CD4-positive, alpha-beta T cell treated with Interferon alpha-2 for 1 hour (primary cell): ENCODE measurements around the gene WDPCP.
"Not testable (repeated sequence)": the region's sequence is repeated elsewhere in the genome, so short reads cannot be mapped to it uniquely, and the experiment has no call there.

Source experiments
- DNase-seq, 2 donors: peaks; one replicate each; pipeline ENCODE4 v3.0.0-alpha.2; 2020 to 2022

WDPCP gene

DNA sequence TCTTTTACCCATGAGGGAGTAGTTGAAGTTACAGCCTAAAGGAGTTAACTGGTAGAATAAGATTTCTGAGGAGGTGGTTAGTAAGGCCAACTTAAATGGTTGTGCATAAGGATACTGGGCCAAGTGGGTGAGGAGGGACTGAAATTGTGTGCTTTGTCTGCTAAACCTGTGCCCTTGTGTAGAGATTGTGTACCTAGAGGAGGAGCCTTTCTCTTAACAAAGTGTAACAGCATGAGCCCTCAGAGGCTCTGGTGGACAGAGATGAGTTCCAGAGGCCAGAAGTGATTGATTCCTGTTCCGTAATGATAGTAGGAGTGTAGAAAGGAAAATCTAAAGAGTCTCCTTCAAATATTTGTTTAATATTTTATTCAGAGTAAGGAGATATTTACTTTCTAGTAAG is 494.8 kb downstream of the WDPCP start:
- no peak for DNase-seq

DNA sequence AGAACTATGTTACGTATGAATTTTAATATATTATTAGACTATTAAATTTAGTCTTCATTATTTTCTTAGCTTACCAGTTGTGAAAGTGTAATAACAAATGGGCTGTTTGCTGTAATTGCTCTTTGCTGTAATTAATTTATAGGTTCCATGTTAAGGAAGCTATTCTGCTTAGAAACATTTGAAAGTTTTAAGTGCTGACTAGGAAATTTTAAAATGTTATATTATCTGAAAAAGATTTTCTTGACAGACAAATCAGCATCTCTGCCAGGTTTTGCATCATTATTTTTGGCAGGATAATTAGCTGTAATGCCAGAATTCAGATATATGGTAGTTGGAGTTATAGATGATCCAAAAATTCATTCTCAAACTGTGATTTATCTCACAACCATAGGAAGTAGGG is 495.4 kb downstream of the WDPCP start:
- no peak for DNase-seq

DNA sequence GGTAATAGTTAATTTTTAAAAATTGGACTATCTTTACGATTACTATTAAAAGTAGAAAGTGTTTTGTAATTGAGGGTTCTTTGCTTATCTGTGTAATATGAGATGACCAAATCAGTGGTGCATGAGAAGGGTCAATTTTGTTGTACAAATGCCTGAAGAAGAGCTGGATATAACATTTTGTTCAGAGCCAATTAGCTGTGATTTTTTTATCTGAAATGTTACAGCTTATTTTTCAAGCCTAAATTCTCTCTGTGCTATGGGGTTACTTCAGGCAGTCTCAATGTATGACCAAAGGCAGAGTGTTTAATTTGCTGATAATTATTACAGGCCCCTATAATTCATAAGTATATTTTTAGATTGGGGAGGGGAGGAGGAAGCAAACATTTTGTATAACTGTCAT is 495.9 kb downstream of the WDPCP start:
- no peak for DNase-seq

GRCh38 chr2:63086687-63087086 is 501.6 kb downstream of the WDPCP start:
- no peak for DNase-seq

DNA sequence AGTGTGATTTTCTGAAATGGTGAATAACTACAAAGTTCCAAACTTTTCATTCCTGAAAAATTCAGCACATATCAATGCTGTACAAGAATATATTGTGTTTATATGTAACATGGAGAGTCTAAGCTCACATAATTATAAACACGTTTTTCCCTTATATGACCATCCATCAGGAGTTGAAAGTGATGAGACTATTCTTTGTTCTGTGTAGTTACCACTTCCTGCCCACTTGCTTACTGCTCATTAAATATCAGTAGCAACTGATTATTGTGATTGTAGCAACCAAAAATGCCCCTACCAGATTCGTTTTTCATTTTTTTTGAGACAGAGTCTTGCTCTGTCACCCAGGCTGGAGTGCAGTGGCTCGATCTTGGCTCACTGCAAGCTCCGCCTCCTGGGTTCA is 506.9 kb downstream of the WDPCP start:
- no peak for DNase-seq

DNA sequence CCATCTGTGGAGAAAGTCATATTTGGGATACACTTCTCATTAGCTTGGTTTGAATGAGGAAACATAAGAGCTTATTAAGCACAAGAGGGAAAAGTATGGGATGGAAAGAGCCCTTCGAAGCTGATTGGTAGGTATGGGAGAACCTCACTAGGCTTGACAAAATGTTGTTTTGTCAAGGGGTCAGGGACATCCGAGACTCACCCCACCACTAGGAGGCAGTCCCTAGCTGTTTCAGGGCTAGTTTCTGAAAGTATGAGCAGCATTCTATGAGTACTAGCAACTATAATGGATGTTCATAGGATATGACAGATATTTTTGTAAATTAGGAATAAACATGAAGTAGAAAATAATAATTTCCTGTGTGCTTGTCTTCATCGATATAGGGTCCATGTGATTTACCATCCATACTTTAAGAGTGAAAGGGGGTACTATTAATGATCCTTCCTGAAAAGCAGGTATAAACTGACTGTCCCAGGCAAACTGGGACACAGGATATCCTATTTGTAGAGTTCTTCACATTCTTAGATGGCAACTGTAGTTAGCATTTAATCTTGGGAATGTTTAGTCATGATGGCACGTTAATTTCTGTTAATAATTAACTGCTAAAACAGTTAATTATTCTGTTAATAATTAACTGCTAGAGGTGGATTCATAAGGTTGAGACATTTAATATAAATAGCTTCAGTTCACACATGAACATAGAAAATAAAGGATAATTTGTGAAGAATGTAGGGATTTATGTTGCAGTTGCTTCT is 509.2 kb downstream of the WDPCP start:
- no peak for DNase-seq

DNA sequence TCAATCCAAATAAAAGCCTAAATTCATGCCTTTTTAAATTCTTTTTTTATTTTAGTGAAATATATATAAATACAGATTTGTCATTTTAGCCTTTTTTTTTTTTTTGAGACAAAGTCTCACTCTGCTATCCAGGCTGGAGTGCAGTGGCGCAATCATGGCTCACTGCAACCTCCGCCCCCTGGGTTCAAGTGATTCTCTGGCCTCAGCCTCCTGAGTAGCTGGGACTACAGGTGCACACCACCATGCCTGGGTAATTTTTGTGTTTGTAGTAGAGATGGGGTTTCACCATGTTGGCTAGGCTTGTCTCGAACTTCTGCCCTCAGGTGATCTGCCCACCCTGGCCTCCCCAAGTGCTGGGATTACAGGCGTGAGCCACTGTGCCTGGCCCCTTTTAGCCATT is 513.9 kb downstream of the WDPCP start:
- not testable (repeated sequence) for DNase-seq

DNA sequence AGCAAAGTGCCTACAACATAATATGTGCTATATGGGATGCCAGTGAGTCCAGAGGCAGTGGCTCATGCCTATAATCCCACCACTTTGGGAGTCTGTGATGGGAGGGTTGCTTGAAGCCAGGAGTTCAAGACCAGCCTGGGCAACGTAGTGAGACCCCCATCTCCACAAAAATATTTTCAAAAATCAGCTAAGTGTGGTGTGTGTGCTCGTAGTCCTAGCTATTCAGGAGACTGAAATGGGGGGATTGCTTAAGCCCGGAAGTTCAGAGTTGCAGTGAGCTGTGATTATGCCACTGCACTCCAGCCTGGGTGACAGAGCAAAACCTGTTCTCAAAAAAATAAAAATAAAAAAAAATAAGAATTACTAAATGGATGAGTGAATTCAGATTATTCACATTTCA is 514.3 kb downstream of the WDPCP start:
- no peak for DNase-seq

DNA sequence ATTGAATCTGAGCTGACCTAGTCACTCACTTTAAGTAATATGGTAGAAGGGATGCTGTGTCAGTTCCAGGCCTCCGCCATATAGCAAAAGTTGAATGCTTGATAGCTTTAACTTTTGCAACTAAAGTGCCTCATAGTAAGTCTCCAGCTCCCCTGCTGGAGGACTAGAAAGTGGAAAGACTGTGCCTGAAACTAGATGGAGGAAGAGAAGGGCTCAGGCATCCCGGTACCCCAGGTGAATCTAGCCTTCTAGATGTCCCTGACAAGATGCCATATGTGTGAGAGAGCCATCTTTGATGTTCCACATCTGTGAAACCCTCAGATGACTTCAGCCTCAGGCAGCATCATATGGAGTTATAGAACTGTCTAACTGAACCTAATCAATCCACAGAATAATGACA is 516.6 kb downstream of the WDPCP start:
- no peak for DNase-seq
